ENCODE data around the gene UBE2U.

GRCh38 chr1:64235181-64235580 is 31.8 kb downstream of the UBE2U start:
- TF ChIP-seq EGR1 (IDR thresholded peaks at IDR 0.05; ENCODE audit: low read depth): no peak
- TF ChIP-seq CTCF (IDR thresholded peaks at IDR 0.05 in 2 of 3, conservative IDR thresholded peaks at IDR 0.05 in 1 of 3; ENCODE audit: borderline replicate concordance in 1 of 3, insufficient read depth in 1 of 3, low read depth in 2 of 3, low read length in 2 of 3): no peak
- no peak for TF ChIP-seq ELF1 (IDR thresholded peaks at IDR 0.05; ENCODE audit: borderline replicate concordance, low read depth)
- TF ChIP-seq RAD21 (IDR thresholded peaks at IDR 0.05; ENCODE audit: low read depth): no peak
- TF ChIP-seq ATF3 (IDR thresholded peaks at IDR 0.05): no peak
